Globus pallidus (tissue), 1 donor: ENCODE results near the gene PATZ1.

Experiments
- DNase-seq: peaks from one replicate; pipeline ENCODE4 v3.0.0-alpha.2; 2015; ENCODE audit warnings: low spot score

PATZ1 gene

GRCh38 chr22:31282748-31283468 lies 63.2 kb downstream of the PATZ1 start:
- DNase-seq, result no peak

- no peak for DNase-seq
Observed at GRCh38 chr22:31281733-31282132, 64.4 kb downstream of the PATZ1 start.

DNA sequence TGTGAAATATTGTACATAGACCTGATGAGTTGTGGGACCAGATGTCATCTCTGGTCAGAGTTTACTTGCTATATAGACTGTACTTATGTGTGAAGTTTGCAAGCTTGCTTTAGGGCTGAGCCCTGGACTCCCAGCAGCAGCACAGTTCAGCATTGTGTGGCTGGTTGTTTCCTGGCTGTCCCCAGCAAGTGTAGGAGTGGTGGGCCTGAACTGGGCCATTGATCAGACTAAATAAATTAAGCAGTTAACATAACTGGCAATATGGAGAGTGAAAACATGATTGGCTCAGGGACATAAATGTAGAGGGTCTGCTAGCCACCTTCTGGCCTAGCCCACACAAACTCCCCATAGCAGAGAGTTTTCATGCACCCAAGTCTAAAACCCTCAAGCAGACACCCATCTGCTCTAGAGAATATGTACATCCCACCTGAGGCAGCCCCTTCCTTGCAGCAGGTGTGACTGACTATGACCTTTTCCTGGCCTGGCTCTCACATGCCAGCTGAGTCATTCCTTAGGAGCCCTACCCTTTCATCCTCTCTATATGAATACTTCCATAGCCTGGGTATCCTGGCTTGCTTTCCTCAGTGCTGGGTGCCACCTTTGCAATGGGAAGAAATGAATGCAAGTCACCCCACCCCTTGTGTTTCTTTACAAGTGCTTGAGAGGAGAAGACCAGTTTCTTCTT lies 66.2 kb downstream of the PATZ1 start:
- no peak for DNase-seq

GRCh38 chr22:31279327-31279669 lies 66.8 kb downstream of the PATZ1 start:
- no peak for DNase-seq

DNA sequence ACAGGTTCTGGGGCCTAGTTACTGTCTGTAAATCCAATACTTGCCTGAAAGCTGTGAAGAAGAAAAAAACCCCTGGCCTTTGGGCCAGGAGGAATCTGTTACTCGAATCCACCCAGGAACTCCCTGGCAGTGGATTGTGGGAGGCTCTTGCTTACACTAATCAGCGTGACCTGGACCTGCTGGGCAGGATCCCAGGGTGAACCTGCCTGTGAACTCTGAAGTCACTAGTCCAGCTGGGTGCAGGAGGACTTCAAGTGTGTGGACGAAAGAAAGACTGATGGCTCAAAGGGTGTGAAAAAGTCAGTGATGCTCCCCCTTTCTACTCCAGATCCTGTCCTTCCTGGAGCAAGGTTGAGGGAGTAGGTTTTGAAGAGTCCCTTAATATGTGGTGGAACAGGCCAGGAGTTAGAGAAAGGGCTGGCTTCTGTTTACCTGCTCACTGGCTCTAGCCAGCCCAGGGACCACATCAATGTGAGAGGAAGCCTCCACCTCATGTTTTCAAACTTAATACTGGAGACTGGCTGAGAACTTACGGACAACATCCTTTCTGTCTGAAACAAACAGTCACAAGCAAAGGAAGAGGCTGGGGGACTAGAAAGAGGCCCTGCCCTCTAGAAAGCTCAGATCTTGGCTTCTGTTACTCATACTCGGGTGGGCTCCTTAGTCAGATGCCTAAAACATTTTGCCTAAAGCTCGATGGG lies 67.4 kb downstream of the PATZ1 start:
- no peak for DNase-seq

GRCh38 chr22:31278151-31278621 lies 68.0 kb downstream of the PATZ1 start:
- no peak for DNase-seq

DNA sequence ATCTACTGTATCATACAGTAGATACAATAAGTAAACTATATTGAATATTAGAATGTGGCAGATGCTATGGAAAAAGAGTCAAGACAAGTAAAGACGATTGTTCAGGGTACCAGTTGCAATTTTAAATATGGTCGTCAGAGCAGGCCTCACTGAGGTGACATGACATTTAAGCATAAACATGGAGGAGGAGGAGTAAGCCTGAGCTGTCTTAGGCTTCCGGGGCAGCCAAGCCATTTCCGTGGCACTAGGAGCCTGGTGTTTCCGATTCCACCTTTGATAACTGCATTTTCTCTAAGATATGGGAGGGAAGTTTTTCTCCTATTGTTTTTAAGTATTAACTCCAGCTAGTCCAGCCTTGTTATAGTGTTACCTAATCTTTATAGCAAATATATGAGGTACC lies 68.4 kb downstream of the PATZ1 start:
- no peak for DNase-seq

DNA sequence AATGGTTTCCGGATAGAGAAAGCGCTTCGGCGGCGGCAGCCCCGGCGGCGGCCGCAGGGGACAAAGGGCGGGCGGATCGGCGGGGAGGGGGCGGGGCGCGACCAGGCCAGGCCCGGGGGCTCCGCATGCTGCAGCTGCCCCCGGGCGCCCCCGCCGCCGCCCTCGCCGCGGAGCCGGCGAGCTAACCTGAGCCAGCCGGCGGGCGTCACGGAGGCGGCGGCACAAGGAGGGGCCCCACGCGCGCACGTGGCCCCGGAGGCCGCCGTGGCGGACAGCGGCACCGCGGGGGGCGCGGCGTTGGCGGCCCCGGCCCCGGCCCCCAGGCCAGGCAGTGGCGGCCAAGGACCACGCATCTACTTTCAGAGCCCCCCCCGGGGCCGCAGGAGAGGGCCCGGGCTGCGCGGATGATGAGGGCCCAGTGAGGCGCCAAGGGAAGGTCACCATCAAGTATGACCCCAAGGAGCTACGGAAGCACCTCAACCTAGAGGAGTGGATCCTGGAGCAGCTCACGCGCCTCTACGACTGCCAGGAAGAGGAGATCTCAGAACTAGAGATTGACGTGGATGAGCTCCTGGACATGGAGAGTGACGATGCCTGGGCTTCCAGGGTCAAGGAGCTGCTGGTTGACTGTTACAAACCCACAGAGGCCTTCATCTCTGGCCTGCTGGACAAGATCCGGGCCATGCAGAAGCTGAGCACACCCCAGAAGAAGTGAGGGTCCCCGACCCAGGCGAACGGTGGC lies 69.5 kb downstream of the PATZ1 start:
- DNase-seq, result no peak
